ENCODE measurements around the gene ZNF133. TPM values are rescaled to one million over a fixed set of nuclear protein-coding genes. Genes with fewer than 3 reads are reported as not detected.
"Not testable (repeated sequence)": the region's sequence is repeated elsewhere in the genome, so short reads cannot be mapped to it uniquely, and the experiment has no call there.

ZNF133 gene
- total RNA-seq, 1 donor from 2014 or later = 14.0 TPM

DNA sequence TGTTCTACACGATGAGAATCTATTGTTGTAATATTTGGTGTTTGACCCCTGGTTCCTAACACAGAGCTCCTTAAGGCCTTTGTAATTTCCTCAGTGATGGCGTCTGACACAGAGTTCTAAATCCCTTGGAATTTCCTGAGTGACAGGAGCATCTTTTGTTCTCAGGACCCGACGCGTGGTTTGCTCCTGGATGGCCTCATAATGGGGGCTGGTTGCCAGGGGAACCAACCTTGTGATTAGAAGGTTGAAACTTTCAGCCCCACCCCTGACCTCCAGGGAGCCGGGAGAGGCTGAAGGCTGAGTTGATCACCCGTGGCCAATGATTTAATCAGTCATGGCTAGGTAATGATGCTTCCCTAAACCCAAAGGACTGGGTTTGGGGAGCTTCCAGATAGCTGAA lies 20.5 kb upstream of the ZNF133 start:
- Mint-ChIP-seq H3K4me1 (ENCODE audit: unreplicated experiment) (peaks cover 16% of the 10 kb centered on the region), H3K27ac (ENCODE audit: unreplicated experiment) (no peak overlapping the region), H3K27me3 (ENCODE audit: unreplicated experiment) (peaks cover 59% of the 10 kb centered on the region), H3K4me3 (ENCODE audit: unreplicated experiment) (no peak overlapping the region), H3K9me3 (ENCODE audit: unreplicated experiment) (no peaks in the 10 kb centered on the region), H3K36me3 (ENCODE audit: unreplicated experiment) (no peaks in the 10 kb centered on the region)
- TF ChIP-seq, protein P1, sequence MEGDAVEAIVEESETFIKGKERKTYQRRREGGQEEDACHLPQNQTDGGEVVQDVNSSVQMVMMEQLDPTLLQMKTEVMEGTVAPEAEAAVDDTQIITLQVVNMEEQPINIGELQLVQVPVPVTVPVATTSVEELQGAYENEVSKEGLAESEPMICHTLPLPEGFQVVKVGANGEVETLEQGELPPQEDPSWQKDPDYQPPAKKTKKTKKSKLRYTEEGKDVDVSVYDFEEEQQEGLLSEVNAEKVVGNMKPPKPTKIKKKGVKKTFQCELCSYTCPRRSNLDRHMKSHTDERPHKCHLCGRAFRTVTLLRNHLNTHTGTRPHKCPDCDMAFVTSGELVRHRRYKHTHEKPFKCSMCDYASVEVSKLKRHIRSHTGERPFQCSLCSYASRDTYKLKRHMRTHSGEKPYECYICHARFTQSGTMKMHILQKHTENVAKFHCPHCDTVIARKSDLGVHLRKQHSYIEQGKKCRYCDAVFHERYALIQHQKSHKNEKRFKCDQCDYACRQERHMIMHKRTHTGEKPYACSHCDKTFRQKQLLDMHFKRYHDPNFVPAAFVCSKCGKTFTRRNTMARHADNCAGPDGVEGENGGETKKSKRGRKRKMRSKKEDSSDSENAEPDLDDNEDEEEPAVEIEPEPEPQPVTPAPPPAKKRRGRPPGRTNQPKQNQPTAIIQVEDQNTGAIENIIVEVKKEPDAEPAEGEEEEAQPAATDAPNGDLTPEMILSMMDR (IDR thresholded peaks at IDR 0.05) = no peak
- no peak for DNase-seq (ENCODE audit: extremely low spot score, unreplicated experiment)

DNA sequence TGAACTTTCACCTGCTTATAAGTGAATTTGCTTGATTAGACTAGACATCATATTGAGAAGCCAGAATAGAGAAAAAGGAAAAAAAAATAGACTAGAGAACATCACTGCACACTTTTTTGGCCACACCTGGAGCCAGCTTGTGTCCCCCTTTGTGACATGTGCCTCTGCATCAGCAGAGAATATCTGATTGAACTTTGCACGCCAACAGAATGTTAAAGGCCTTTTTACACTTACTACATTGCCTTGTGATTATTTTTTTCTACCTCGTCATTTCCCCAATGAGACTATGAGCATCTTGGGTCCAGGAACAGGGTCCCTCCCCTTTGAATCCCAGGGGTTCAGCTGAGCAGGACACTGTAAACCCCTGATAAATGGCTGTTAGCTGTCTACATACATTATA lies 17.2 kb upstream of the ZNF133 start:
- peaks cover 60% of the 10 kb centered on the region for H3K27me3 Mint-ChIP-seq (ENCODE audit: unreplicated experiment)
- no peak overlapping the region for H3K27ac Mint-ChIP-seq (ENCODE audit: unreplicated experiment)
- TF ChIP-seq, protein P1 (IDR thresholded peaks at IDR 0.05) = no peak
- H3K9me3 Mint-ChIP-seq (ENCODE audit: unreplicated experiment) = no peaks in the 10 kb centered on the region
- H3K36me3 Mint-ChIP-seq (ENCODE audit: unreplicated experiment) = no peaks in the 10 kb centered on the region
- no peak for DNase-seq (ENCODE audit: extremely low spot score, unreplicated experiment)
- H3K4me3 Mint-ChIP-seq (ENCODE audit: unreplicated experiment) = no peak overlapping the region
- peaks cover 8% of the 10 kb centered on the region for H3K4me1 Mint-ChIP-seq (ENCODE audit: unreplicated experiment)

DNA sequence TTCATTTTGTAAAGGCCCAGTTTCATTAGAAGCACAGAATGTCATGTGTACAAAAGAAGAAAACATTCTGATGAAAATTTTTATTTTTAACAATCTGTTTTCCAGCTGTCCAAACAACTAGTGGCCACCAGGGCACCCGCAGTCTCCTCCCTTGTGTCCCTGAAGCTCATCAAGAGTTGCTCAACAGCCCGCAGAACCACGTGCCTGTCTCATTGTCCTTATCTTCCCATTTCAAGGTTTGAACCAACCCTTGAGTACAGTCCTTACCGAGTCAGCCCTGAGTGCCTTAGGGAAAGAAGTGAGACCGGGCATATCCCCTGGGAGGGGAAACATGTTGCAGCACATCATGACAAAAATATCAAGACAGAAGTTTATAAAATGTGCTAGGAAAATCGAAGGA lies 15.9 kb upstream of the ZNF133 start:
- Mint-ChIP-seq H3K4me1 (ENCODE audit: unreplicated experiment) (peaks cover 12% of the 10 kb centered on the region), H3K27ac (ENCODE audit: unreplicated experiment) (no peak overlapping the region), H3K4me3 (ENCODE audit: unreplicated experiment) (no peak overlapping the region), H3K36me3 (ENCODE audit: unreplicated experiment) (no peaks in the 10 kb centered on the region), H3K27me3 (ENCODE audit: unreplicated experiment) (peaks cover 56% of the 10 kb centered on the region), H3K9me3 (ENCODE audit: unreplicated experiment) (no peaks in the 10 kb centered on the region)
- TF ChIP-seq, protein P1 (IDR thresholded peaks at IDR 0.05) = peak; percentile 21
- DNase-seq (ENCODE audit: extremely low spot score, unreplicated experiment) = no peak

DNA sequence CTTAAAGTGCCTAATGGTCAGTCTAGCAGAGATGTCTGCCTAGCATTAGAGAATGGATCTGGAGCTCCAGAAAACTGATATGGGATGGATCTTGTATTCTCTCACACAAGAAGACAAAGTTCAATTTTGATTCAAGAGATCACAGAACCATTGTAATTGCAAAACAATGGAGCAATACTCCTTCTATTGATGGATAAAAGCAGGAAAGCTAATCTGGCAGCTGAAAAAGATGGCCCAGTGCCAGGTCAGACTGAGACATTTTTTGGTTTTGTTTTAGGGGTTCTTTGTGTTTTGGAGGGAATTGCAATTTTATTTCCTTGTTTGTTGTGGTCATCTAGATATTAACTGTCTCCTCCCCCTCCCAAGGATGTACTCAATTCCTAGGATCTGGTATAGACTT lies 14.6 kb upstream of the ZNF133 start:
- no peak for DNase-seq (ENCODE audit: extremely low spot score, unreplicated experiment)
- no peaks in the 10 kb centered on the region for H3K36me3 Mint-ChIP-seq (ENCODE audit: unreplicated experiment)
- H3K9me3 Mint-ChIP-seq (ENCODE audit: unreplicated experiment) = no peaks in the 10 kb centered on the region
- TF ChIP-seq, protein P1 (IDR thresholded peaks at IDR 0.05) = no peak
- H3K27ac Mint-ChIP-seq (ENCODE audit: unreplicated experiment) = no peak overlapping the region
- H3K27me3 Mint-ChIP-seq (ENCODE audit: unreplicated experiment) = peaks cover 53% of the 10 kb centered on the region
- no peak overlapping the region for H3K4me3 Mint-ChIP-seq (ENCODE audit: unreplicated experiment)
- H3K4me1 Mint-ChIP-seq (ENCODE audit: unreplicated experiment) = peaks cover 12% of the 10 kb centered on the region

DNA sequence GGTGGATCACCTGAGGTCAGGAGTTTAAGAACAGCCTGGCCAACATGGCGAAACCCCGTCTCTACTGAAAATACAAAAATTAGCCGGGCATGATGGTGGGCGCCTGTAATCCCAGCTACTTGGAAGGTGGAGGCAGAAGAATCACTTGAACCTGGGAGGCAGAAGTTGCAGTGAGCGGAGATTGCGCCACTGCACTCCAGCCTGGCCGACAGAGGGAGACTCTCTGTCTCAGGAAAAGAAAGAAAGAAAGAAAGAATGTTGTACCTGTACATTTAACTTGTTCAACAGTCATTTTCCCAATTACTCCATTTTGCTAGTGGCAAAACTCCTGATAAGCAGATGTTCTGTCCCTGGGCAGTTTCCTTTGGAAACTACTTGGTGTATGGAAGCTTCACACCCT lies 12.4 kb upstream of the ZNF133 start:
- not testable (repeated sequence) for H3K4me3 Mint-ChIP-seq (ENCODE audit: unreplicated experiment); H3K9me3 Mint-ChIP-seq (ENCODE audit: unreplicated experiment); H3K27ac Mint-ChIP-seq (ENCODE audit: unreplicated experiment); DNase-seq (ENCODE audit: extremely low spot score, unreplicated experiment); H3K36me3 Mint-ChIP-seq (ENCODE audit: unreplicated experiment)
- Mint-ChIP-seq H3K4me1 (ENCODE audit: unreplicated experiment) (peaks cover 12% of the 10 kb centered on the region), H3K27me3 (ENCODE audit: unreplicated experiment) (peaks cover 58% of the 10 kb centered on the region)

DNA sequence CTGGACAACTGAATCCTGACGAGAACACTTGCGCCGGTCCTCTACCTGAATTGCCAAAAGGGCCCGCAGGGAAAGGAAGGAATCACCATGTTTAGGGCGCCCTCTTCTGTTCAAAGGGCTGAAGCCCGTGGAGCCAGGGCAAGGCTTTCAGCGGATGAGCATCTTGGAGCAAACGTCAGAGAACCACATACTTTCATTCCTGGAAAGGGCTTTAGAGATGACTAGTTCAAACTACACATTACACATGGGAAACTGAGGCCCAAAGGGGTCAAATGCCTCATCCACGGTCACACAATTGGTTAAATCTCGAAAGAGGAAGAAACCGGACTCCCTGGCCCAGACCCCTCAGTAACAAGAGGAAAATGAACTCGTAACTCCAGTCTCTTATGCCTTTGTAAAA lies 11.5 kb upstream of the ZNF133 start:
- TF ChIP-seq, protein P1 (IDR thresholded peaks at IDR 0.05) = peak; percentile 89
- H3K36me3 Mint-ChIP-seq (ENCODE audit: unreplicated experiment) = no peaks in the 10 kb centered on the region
- no peaks in the 10 kb centered on the region for H3K9me3 Mint-ChIP-seq (ENCODE audit: unreplicated experiment)
- H3K27me3 Mint-ChIP-seq (ENCODE audit: unreplicated experiment) = peaks cover 55% of the 10 kb centered on the region
- no peak overlapping the region for H3K27ac Mint-ChIP-seq (ENCODE audit: unreplicated experiment)
- H3K4me1 Mint-ChIP-seq (ENCODE audit: unreplicated experiment) = peaks cover 12% of the 10 kb centered on the region
- DNase-seq (ENCODE audit: extremely low spot score, unreplicated experiment) = peak; percentile 88
- H3K4me3 Mint-ChIP-seq (ENCODE audit: unreplicated experiment) = no peak overlapping the region

Measured in osteocyte (in vitro differentiated cells).